ENCODE results near the gene CST9L.

The CST9L gene

DNA sequence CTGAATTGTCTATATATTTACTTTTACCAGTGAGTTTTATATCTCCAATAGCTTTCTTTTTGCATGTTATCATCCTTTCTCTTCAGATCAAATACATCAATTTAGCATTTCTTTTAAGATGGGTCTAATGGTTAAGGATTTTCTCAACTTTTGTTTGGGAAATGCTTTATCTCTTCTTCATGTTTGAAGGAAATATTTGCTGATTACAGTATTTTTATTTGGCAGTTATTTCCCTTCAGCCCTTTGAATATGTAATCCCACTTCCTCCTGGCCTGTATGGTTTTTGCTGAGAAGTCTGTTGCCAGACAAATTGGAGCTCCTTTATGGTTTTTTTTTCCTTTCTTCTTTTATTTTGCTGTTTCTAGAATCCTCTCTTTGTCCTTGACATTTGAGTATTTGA, 6.7 kb upstream of the CST9L start:
- peaks cover 0 to 26% (median 0%) of the 10 kb centered on the region in 10 experiments; a peak in 6 of 20 replicates for H3K4me1 ChIP-seq
- H4K20me1 ChIP-seq = no peaks in the 10 kb centered on the region
- H3K4me3 ChIP-seq = no peak overlapping the region
- H3K9me3 ChIP-seq (replicated peaks in 1 of 11) = peaks cover 0 to 14% (median 0%) of the 10 kb centered on the region in 11 experiments; a peak in 3 of 22 replicates
- TF ChIP-seq Cebpa-rat (IDR thresholded peaks at IDR 0.05) = no peak
- no peak overlapping the region for H3K9ac ChIP-seq
- H3K27me3 ChIP-seq = no peaks in the 10 kb centered on the region
- peak overlapping the region in 3 of 11 experiments; percentile 44 to 80 (median 46); a peak in 5 of 22 replicates for H3K4me2 ChIP-seq
- no peak overlapping the region for H3K27ac ChIP-seq
- no peaks in the 10 kb centered on the region for H3K36me3 ChIP-seq

DNA sequence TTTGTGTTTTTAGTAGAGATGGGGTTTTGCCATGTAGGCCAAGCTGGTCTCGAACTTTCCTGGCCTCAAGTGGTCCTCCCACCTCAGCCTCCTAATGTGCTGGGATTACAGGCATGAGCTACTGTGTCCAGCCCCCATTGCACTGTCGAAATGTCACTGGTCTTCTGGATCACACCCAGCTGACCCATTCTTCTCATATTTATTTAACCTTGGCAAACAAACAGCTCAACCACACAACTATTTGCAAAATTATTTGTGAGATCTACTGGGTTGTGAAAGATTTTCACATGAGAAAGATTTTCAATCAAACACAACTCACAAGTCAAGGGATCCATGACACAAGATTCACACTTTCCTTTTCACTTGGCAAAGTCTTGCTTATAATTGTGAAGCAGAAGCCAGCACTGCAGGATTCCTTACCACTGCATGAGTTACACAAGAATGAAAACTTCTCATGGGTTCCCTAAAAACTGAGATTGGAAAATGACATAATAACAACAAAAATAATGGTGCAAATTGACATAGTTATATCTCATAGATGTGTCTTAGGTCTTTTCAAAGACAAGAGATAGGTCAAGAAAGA, 2.0 kb upstream of the CST9L start:
- Histone ChIP-seq H3K27me3 (no peaks in the 10 kb centered on the region), H3K9ac (no peak overlapping the region), H3K36me3 (no peaks in the 10 kb centered on the region), H3K9me3 (replicated peaks in 1 of 11) (0 out of 22 replicates have a peak, but pooled peaks cover 0 to 3% (median 0%) of the 10 kb centered on the region in 11 experiments), H3K27ac (no peak overlapping the region), H3K4me1 (peaks cover 0 to 14% (median 0%) of the 10 kb centered on the region in 10 experiments; a peak in 6 of 20 replicates), H4K20me1 (no peaks in the 10 kb centered on the region), H3K4me2 (no peak overlapping the region), H3K4me3 (no peak overlapping the region)
- TF ChIP-seq Cebpa-rat (IDR thresholded peaks at IDR 0.05) = no peak

DNA sequence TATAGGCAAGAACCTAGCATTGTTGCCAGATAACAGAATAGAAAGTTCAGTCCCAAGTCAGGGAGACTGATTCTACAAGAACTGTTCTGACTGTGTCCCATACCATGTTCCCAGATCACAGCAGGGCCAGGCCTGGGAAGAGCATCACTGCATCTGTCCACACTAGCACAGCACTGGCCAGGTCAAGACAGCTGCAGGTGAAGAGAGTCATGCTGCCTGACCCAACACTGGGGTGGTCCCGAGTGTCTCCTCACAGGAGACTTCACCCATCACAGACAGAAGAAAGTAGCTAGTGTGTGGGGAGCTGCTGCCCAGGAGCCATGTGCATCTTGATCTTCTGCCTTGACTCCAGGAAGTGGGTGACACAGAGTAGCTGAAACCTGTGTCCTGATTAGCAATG, 1.3 kb upstream of the CST9L start:
- Histone ChIP-seq H3K9ac (no peak overlapping the region), H3K4me2 (no peak overlapping the region), H3K36me3 (no peaks in the 10 kb centered on the region), H3K27me3 (no peaks in the 10 kb centered on the region), H4K20me1 (no peaks in the 10 kb centered on the region), H3K27ac (no peak overlapping the region), H3K4me3 (no peak overlapping the region), H3K4me1 (peaks cover 0 to 7% (median 0%) of the 10 kb centered on the region in 10 experiments; a peak in 6 of 20 replicates), H3K9me3 (replicated peaks in 1 of 11) (0 out of 22 replicates have a peak, but pooled peaks cover 0 to 3% (median 0%) of the 10 kb centered on the region in 11 experiments)
- TF ChIP-seq Cebpa-rat (IDR thresholded peaks at IDR 0.05) = no peak

DNA sequence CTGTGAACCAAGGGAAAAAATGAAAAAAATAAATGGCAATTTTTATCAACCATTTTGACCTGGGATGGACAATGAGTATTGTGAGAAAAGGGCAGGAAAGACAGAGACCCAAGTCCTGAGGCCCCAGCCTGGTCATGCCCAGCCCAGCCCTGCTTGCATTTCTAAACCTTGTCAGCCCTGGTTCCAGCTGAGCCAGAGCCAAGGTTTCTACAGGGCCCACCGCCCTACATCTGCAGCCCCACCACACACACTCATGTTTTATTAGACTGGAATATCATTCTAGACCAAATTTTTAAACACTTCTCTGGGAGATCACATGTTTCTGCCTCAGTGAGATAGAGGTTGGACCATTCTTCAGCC, 667 bp upstream of the CST9L start:
- H4K20me1 ChIP-seq = no peaks in the 10 kb centered on the region
- H3K4me1 ChIP-seq = peaks cover 0 to 1% (median 0%) of the 10 kb centered on the region in 10 experiments; a peak in 2 of 20 replicates
- no peaks in the 10 kb centered on the region for H3K9me3 ChIP-seq (replicated peaks in 1 of 11)
- H3K36me3 ChIP-seq = no peaks in the 10 kb centered on the region
- H3K27me3 ChIP-seq = no peaks in the 10 kb centered on the region
- H3K4me3 ChIP-seq = no peak overlapping the region
- no peak for TF ChIP-seq Cebpa-rat (IDR thresholded peaks at IDR 0.05)
- H3K4me2 ChIP-seq = no peak overlapping the region
- H3K27ac ChIP-seq = no peak overlapping the region
- no peak overlapping the region for H3K9ac ChIP-seq

DNA sequence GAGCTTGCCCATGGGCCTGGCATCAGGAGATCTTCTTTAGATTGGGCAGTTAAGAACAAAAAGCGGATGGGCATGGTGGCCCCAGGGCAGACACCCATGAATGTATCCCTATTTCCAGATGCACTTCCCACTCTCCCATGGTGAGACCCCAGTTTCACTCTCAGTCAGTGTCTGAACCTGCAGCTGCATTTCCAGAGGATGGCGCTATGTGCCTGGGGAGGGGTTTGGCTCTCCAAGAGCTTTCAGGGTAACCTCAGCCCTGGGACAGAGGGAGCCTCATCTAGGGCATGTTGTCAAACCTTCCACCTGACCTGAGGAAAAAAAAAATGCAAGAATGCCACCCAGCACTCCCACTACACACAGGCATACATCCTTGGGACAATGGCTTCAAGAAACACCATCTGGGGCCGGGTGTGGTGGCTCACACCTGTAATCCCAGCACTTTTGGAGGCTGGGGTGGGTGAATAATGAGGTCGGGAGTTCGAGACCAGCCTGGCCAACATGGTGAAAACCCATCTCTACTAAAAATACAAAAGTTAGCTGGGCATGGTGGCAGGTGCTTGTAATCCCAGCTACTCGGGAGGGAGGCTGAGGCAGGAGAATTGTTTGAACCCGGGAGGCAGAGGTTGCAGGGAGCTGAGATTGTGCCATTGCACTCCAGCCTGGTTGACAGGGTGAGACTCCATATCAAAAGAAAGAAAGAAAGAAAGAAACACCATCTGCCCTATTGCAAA, 1.9 kb downstream of the CST9L start:
- no peaks in the 10 kb centered on the region for H3K36me3 ChIP-seq
- H4K20me1 ChIP-seq = no peaks in the 10 kb centered on the region
- no peak overlapping the region for H3K27ac ChIP-seq
- H3K9ac ChIP-seq = no peak overlapping the region
- H3K9me3 ChIP-seq (replicated peaks in 1 of 11) = peaks cover 17 to 23% (median 21%) of the 10 kb centered on the region in 11 experiments
- no peaks in the 10 kb centered on the region for H3K4me1 ChIP-seq
- H3K4me3 ChIP-seq = no peak overlapping the region
- no peaks in the 10 kb centered on the region for H3K27me3 ChIP-seq
- no peak for TF ChIP-seq Cebpa-rat (IDR thresholded peaks at IDR 0.05)
- no peak overlapping the region for H3K4me2 ChIP-seq

DNA sequence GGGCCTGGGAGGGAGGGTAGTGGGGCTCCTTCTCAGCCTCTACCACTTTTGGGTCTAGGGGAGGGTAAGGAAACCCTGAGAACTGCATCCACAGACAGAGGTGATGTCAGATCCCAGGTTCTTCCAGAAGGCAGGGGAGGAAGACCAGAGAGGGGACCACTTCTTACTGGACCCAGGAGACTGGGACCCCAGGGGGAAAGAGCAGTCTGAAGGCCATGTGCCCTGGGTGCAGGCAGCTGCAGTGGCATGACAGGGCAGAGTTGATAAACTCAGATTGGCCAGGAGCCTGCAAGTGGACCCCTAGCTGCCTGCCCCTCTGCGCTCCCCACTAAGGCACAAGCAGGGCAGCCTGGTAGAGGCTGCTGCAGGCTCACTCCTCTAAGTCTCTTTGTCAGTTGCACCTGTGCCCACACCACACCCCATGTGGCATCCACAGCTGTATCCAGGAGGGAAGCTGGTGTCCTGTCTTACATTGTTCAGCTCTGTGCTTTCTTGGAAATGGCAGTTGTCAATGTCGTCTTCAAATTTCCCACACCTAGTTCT, 2.7 kb downstream of the CST9L start:
- H4K20me1 ChIP-seq = no peaks in the 10 kb centered on the region
- H3K27me3 ChIP-seq = no peaks in the 10 kb centered on the region
- no peak overlapping the region for H3K9ac ChIP-seq
- no peak for TF ChIP-seq Cebpa-rat (IDR thresholded peaks at IDR 0.05)
- H3K27ac ChIP-seq = no peak overlapping the region
- H3K4me2 ChIP-seq = no peak overlapping the region
- no peak overlapping the region for H3K4me3 ChIP-seq
- peaks cover 22 to 28% (median 27%) of the 10 kb centered on the region in 11 experiments for H3K9me3 ChIP-seq (replicated peaks in 1 of 11)
- H3K36me3 ChIP-seq = no peaks in the 10 kb centered on the region; a peak in 1 of 22 replicates
- H3K4me1 ChIP-seq = no peaks in the 10 kb centered on the region

DNA sequence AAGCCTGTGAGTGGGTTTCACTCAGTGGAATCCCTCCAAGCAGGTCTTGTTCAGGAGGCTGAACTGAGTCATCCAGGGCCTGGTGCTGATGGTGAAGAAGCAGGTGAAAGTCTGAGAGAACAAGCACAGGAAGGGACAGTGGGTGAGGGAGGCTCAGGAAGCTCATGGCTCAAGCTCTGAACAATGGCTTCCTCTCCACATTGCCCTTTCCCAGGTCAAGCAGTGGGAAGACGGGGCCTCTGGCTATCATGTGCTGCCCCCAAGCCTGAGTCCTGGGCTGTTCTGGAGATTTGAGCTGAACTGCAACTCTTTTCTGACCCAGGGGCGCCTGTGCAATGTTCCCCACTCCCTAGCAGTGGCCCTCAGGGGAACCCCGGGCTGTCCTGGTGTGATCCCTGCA, 3.4 kb downstream of the CST9L start:
- no peaks in the 10 kb centered on the region for H3K4me1 ChIP-seq
- H4K20me1 ChIP-seq = no peaks in the 10 kb centered on the region
- H3K27ac ChIP-seq = no peak overlapping the region
- no peaks in the 10 kb centered on the region; a peak in 1 of 22 replicates for H3K36me3 ChIP-seq
- H3K4me2 ChIP-seq = no peak overlapping the region
- no peak for TF ChIP-seq Cebpa-rat (IDR thresholded peaks at IDR 0.05)
- no peaks in the 10 kb centered on the region for H3K27me3 ChIP-seq
- H3K9me3 ChIP-seq (replicated peaks in 1 of 11) = peaks cover 29 to 35% (median 33%) of the 10 kb centered on the region in 11 experiments
- no peak overlapping the region for H3K4me3 ChIP-seq
- no peak overlapping the region for H3K9ac ChIP-seq

DNA sequence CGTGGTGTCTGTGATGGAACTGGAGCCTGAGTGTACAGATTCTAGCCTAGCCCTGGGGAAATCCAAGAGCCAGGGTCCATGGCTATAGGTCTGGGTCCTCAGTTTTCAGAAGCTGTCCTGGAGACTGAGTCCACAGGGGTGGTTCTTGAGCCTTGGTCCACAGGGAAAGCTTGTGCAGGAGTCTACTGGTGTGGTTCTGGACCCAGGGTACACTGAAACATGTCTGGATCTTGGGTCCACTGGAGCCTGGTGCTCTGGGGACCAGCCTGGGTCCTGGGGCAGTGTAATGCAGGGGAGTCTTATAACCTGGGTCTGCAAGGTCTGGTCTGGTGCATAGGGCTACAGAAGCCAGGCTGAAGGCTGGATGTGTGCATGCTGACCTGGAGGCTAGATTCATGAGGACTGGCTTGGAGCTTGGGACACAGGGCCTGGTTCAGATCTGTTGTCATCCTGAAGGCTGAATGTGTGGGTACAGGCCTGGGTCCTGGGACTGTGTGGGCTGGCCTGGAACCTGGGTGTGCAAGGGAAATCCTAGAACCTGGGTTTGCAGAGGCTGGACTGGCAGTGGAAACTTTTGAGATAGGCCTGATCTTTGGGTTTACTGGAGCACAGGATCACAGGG, 5.5 kb downstream of the CST9L start:
- Histone ChIP-seq H3K4me1 (no peaks in the 10 kb centered on the region), H3K27me3 (no peaks in the 10 kb centered on the region), H3K4me2 (no peak overlapping the region), H3K36me3 (no peaks in the 10 kb centered on the region; a peak in 1 of 22 replicates), H4K20me1 (no peaks in the 10 kb centered on the region), H3K27ac (no peak overlapping the region), H3K4me3 (no peak overlapping the region), H3K9me3 (replicated peaks in 1 of 11) (peaks cover 35 to 55% (median 44%) of the 10 kb centered on the region in 11 experiments), H3K9ac (no peak overlapping the region)
- TF ChIP-seq Cebpa-rat (IDR thresholded peaks at IDR 0.05) = no peak

DNA sequence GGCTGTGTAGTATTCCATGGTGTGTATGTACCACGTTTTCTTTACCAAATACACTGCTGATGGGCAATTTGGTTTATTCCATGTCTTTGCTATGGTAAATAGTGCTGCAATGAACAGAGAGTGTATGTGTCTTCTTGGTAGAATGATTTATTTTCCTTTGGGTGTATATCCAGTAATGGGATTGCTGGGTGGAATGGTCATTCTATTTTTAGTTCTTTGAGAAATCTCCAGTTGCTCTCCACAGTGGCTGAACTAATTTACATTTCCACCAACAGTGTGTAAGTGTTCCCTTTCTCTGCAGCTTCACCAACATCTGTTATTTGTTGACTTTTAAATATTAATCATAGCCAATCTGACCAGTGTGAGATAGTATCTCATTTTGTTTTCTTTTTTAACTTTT, 13.9 kb downstream of the CST9L start:
- TF ChIP-seq Cebpa-rat (IDR thresholded peaks at IDR 0.05) = no peak
- Histone ChIP-seq H4K20me1 (no peaks in the 10 kb centered on the region), H3K27ac (no peak overlapping the region), H3K4me2 (no peak overlapping the region), H3K4me1 (no peaks in the 10 kb centered on the region), H3K36me3 (no peaks in the 10 kb centered on the region), H3K4me3 (no peak overlapping the region), H3K9ac (no peak overlapping the region), H3K9me3 (replicated peaks in 1 of 11) (peaks cover 9 to 25% (median 13%) of the 10 kb centered on the region in 11 experiments; a peak in 16 of 22 replicates), H3K27me3 (no peaks in the 10 kb centered on the region)
